GM12878 (cell line): Measurements from ENCODE around the gene NRXN3. TPM values are rescaled to one million over a fixed set of nuclear protein-coding genes. Genes with fewer than 3 reads are reported as not detected.

Source experiments
- ATAC-seq: fragments of 200-7000 bp; cut with Tn5 transposase; 3 replicates; pipeline ENCODE4 v1.9.1; 2020; ENCODE audit warnings: mild to moderate bottlenecking, moderate library complexity
- BruUV-seq: library from RNA; stranded (reverse); fragments of 400-500 nt; replicated peaks from 2 replicates; lab custom pipeline; 2021; lab: Mats Ljungman, UMichigan
- CTCF ChIA-PET: fragments of 300-600 bp; sonication (Branson Sonifier 250); formaldehyde crosslinking; extraction: SDS; loops from one replicate; lab custom pipeline; 2021; ENCODE audit warnings: inconsistent platforms; lab: Yijun Ruan, JAX
- POLR2A ChIA-PET: fragments of 350-600 bp; formaldehyde crosslinking; extraction: SDS; loops from one replicate; lab custom pipeline; 2021; ENCODE audit warnings: inconsistent platforms; lab: Charles Lee
- RAD21 ChIA-PET: fragments of 300-600 bp; sonication (Branson Sonifier 250); formaldehyde crosslinking; loops from one replicate; lab custom pipeline; 2023; ENCODE audit warnings: antibody characterized with exemption; ENCODE audit not compliant: unreplicated experiment; lab: Charles Lee
- SMC1A ChIA-PET: fragments of 300-600 bp; sonication (Branson Sonifier 250); formaldehyde crosslinking; loops from one replicate; lab custom pipeline; 2023; ENCODE audit not compliant: unreplicated experiment, uncharacterized antibody; lab: Charles Lee
- DNase-seq: peaks from one replicate; pipeline ENCODE4 v3.0.0-alpha.2; 2011; ENCODE audit warnings: low read depth, low spot score
- FAIRE-seq: peaks from 3 replicates; lab custom pipeline; 2011; peaks lifted over from hg19 to GRCh38; lab: Jason Lieb, UNC
- H2AFZ ChIP-seq: 2 replicates; pipeline ENCODE4 v1.6.0; 2011; ENCODE audit warnings: low read depth, low read length, control low read depth; ENCODE audit not compliant: control insufficient read depth
- H3K27ac ChIP-seq: 2 replicates; pipeline ENCODE4 v1.5.1; 2011; ENCODE audit warnings: control low read depth; ENCODE audit not compliant: control insufficient read depth, insufficient read depth
- H3K27me3 ChIP-seq, 2 experiments: replicated peaks in 1 of 2; 2 replicates each; pipeline versions ENCODE4 v1.6.0 to v1.6.1; 2011; ENCODE audit warnings: low read length in 1 of 2; ENCODE audit not compliant: control insufficient read depth in 2 of 2, insufficient read depth in 2 of 2
- H3K36me3 ChIP-seq, 2 experiments: 2 replicates each; pipeline ENCODE4 v1.5.1; 2011; ENCODE audit warnings: low read length in 1 of 2; ENCODE audit not compliant: control insufficient read depth in 2 of 2, insufficient read depth in 2 of 2
- H3K4me1 ChIP-seq: 2 replicates; pipeline ENCODE4 v1.6.1; 2011; ENCODE audit warnings: mild to moderate bottlenecking, low read length, moderate library complexity, mixed read lengths; ENCODE audit not compliant: control insufficient read depth, insufficient read depth
- H3K4me2 ChIP-seq: 2 replicates; pipeline ENCODE4 v1.6.0; 2011; ENCODE audit warnings: control low read depth; ENCODE audit not compliant: control insufficient read depth, insufficient read depth
- H3K4me3 ChIP-seq: fragments of 200-600 bp; sonication (generic); 2 replicates; pipeline ENCODE4 v1.5.1; 2016
- H3K79me2 ChIP-seq: 2 replicates; pipeline ENCODE4 v1.6.0; 2011; ENCODE audit warnings: low read length; ENCODE audit not compliant: control insufficient read depth, insufficient read depth
- H3K9ac ChIP-seq: 2 replicates; pipeline ENCODE4 v1.8.0; 2011; ENCODE audit warnings: low read length, control low read depth, mixed read lengths; ENCODE audit not compliant: control insufficient read depth, insufficient read depth
- H3K9me3 ChIP-seq: replicated peaks from 3 replicates; pipeline ENCODE4 v1.5.1; 2011; ENCODE audit warnings: mild to moderate bottlenecking, low read length; ENCODE audit not compliant: control insufficient read depth, insufficient read depth
- H4K20me1 ChIP-seq: 2 replicates; pipeline ENCODE4 v1.6.0; 2011; ENCODE audit not compliant: control insufficient read depth, insufficient read depth
- BACH1 ChIP-seq: fragments of 450-650 bp; IDR thresholded peaks from 2 replicates; pipeline ENCODE4 v1.6.1; 2017; ENCODE audit warnings: mild to moderate bottlenecking, borderline replicate concordance
- GABPA ChIP-seq: IDR thresholded peaks from 2 replicates; pipeline ENCODE4 v1.6.1; 2014; ENCODE audit warnings: antibody characterized with exemption, low read depth, mild to moderate bottlenecking, inconsistent platforms
- JUND ChIP-seq: IDR thresholded peaks from 2 replicates; pipeline ENCODE4 v1.6.1; 2012; ENCODE audit warnings: low read depth, mild to moderate bottlenecking, low read length, improper control_type of control experiment, moderate library complexity
- PAX8 ChIP-seq: fragments of 450-650 bp; IDR thresholded peaks from 2 replicates; pipeline ENCODE4 v1.6.1; 2017; ENCODE audit warnings: mild to moderate bottlenecking, moderate library complexity
- RAD21 ChIP-seq: IDR thresholded peaks from 2 replicates; pipeline ENCODE4 v1.6.1; 2011; ENCODE audit warnings: mild to moderate bottlenecking, low read depth, low read length, moderate library complexity; ENCODE audit not compliant: insufficient read depth
- SUPT20H ChIP-seq: IDR thresholded peaks from 2 replicates; pipeline ENCODE4 v1.6.1; 2011; ENCODE audit warnings: low read depth, mild to moderate bottlenecking, low read length, moderate library complexity, borderline replicate concordance; ENCODE audit not compliant: control insufficient read depth
- TARDBP ChIP-seq: IDR thresholded peaks from 2 replicates; pipeline ENCODE4 v1.6.1; 2016; ENCODE audit warnings: borderline replicate concordance
- ZBED1 ChIP-seq: IDR thresholded peaks from 2 replicates; pipeline ENCODE4 v1.6.1; 2016; ENCODE audit warnings: borderline replicate concordance
- ZSCAN29 ChIP-seq: fragments of 450-650 bp; IDR thresholded peaks from 2 replicates; pipeline ENCODE4 v1.6.1; 2017; ENCODE audit warnings: mild to moderate bottlenecking, moderate library complexity
- WGBS: methylation state at CpG from one replicate; pipeline ENCODE4 v1.1.6; 2016; ENCODE audit warnings: low lambda C conversion rate; ENCODE audit not compliant: insufficient replicate concordance, insufficient coverage; ENCODE audit errors: missing lambda C conversion rate; 5-methylcytosine and 5-hydroxymethylcytosine counted together
- in situ Hi-C: fragments of 300-500 bp; cut with MboI; formaldehyde crosslinking; loops from 9 replicates; pipeline ENCODE4 v1.14.3; 2018; ENCODE audit warnings: mixed read lengths
- intact Hi-C: fragments of 100-400 bp; cut with micrococcal nuclease; formaldehyde crosslinking; loops from one replicate; pipeline ENCODE4 v1.14.2; 2022; ENCODE audit not compliant: unreplicated experiment
- polyA plus RNA-seq, 11 experiments: library from polyadenylated mRNA; depleted of rRNA in 4 of 11; unstranded in 6 of 11; stranded (reverse) in 5 of 11; fragments of >200 nt; fragmentation: Nextera tagmentation in 4 of 11; fragmentation: Illumina TruSeq in 1 of 11; extraction: Ambion mirVana in 4 of 11; extraction: Trizol in 1 of 11; gene quantifications; 1 replicate in 1 of 11; 2 replicates in 10 of 11; pipeline versions ENCODE4 v1.2.1 to v1.2.3, GENCODE V29; 2011 to 2016; ENCODE audit warnings: inconsistent platforms in 2 of 11, missing spikeins in 2 of 11, low read depth in 1 of 11
- total RNA-seq, 4 experiments: library from RNA; depleted of rRNA in 3 of 4; stranded (reverse); fragments of >200 nt in 3 of 4; fragmentation: Illumina TruSeq in 1 of 4; extraction: Trizol in 1 of 4; gene quantifications; 2 replicates each; pipeline versions ENCODE4 v1.2.1 to v1.2.3, GENCODE V29; 2013 to 2021
- TF ChIP-seq, protein P1 (sequence below): IDR thresholded peaks from 2 replicates; pipeline ENCODE4 v1.6.1; 2011; ENCODE audit warnings: low read depth, low read length, improper control_type of control experiment, borderline replicate concordance
- TF ChIP-seq, protein P2 (sequence below): fragments of 450-650 bp; IDR thresholded peaks from 2 replicates; pipeline ENCODE4 v1.6.1; 2016; ENCODE audit warnings: mild to moderate bottlenecking, moderate library complexity, borderline replicate concordance
- TF ChIP-seq, protein P3 (sequence below): IDR thresholded peaks from 2 replicates; pipeline ENCODE4 v1.6.1; 2012; ENCODE audit warnings: low read length, inconsistent platforms
- TF ChIP-seq, protein P4 (sequence below), 3 experiments: IDR thresholded peaks in 2 of 3; conservative IDR thresholded peaks in 1 of 3; 2 replicates each; pipeline ENCODE4 v1.5.1; 2011; ENCODE audit warnings: low read depth in 3 of 3, low read length in 3 of 3, mild to moderate bottlenecking in 3 of 3, control low read depth in 2 of 3, moderate library complexity in 2 of 3, inconsistent platforms in 1 of 3, mixed read lengths in 1 of 3; ENCODE audit not compliant: control insufficient read depth in 2 of 3, insufficient read depth in 1 of 3; ENCODE audit errors: extremely low read depth in 1 of 3

Gene NRXN3
- total and polyA plus RNA-seq, 10 of the 15 experiments (the other 5 are each of a cell fraction or from before 2014, with no cell fraction given), result 0.52 to 3.3 (median 1.4) TPM

DNA sequence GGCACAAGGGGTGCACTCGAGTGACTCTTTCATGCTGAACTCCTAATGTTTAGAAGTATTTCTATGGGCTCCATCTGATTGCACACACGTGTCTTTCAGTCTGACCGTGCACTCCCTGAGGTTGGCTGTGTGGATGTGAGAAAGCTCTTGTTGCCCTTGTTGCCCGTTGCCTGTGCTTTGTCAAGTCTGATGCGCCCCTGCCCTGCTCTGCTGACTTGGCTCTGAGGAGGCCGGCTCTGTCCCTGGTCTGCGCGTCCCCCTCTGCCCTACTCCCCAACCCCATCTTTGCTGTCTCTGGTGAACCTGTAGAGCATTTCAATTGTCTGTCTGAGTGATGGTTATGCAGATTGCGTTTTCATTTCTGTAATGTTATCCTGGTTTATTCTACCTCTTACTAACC is 802.3 kb downstream of the NRXN3 start (continued):
- TF ChIP-seq, protein P1, sequence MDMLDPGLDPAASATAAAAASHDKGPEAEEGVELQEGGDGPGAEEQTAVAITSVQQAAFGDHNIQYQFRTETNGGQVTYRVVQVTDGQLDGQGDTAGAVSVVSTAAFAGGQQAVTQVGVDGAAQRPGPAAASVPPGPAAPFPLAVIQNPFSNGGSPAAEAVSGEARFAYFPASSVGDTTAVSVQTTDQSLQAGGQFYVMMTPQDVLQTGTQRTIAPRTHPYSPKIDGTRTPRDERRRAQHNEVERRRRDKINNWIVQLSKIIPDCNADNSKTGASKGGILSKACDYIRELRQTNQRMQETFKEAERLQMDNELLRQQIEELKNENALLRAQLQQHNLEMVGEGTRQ, result no peak
- no peak for TF ChIP-seq ZBED1
- TF ChIP-seq PAX8, result no peak
- no peak for TF ChIP-seq SUPT20H

DNA sequence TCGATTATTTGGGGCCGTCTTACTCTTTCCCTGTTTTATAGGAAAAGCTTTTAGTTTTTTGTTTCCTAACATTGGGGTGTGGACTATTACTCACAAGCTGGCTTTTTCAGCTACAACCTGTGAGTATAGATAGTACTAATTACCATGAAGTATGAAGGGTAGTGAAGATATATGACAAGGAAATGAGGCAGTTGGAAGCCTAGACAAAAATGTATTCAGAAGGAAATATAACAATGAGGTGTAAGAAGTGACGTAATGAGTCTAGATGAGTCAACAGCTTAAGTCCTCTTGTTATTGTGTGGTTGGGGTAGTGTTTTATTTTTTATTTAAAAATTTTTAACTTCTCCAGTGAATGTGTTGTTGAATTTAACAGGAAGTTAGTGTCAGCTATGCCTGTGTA is 804.5 kb downstream of the NRXN3 start:
- DNase-seq (no peak), FAIRE-seq (no peak), ATAC-seq (no peak)
- Histone ChIP-seq H3K36me3 (no peaks in the 10 kb centered on the region), H3K4me2 (no peak overlapping the region), H2AFZ (no peak overlapping the region), H3K27ac (no peak overlapping the region), H3K9me3 (no peaks in the 10 kb centered on the region; the same call in 1 of the 3 replicates), H3K79me2 (no peaks in the 10 kb centered on the region), H3K4me1 (no peaks in the 10 kb centered on the region; the same call in 1 of the 2 replicates), H4K20me1 (no peaks in the 10 kb centered on the region), H3K4me3 (no peak overlapping the region), H3K27me3 (no peaks in the 10 kb centered on the region), H3K9ac (no peak overlapping the region)
- in situ Hi-C loops (no loop called here), intact Hi-C loops (no loop called here)
- POLR2A ChIA-PET, result no interaction called here
- 76% methylated on average over 3 of the region's 3 CpGs for WGBS
- BruUV-seq, result no TSS peak
- RAD21 ChIA-PET, result no interaction called here
- CTCF ChIA-PET, result interaction anchor here (0.5 to 2.3 kb wide), 3 partner anchors 15 to 71 kb away, joined by 3 to 20 read pairs (median 3); no protein-coding TSS in a partner anchor
- SMC1A ChIA-PET, result interaction anchor here (0.6 kb wide), 1 partner anchor 36 kb away, joined by 3 read pairs; no protein-coding TSS in a partner anchor
- no peak for TF ChIP-seq BACH1
- no peak for TF ChIP-seq RAD21
- TF ChIP-seq GABPA, result no peak
- no peak for TF ChIP-seq JUND
- TF ChIP-seq, protein P2, sequence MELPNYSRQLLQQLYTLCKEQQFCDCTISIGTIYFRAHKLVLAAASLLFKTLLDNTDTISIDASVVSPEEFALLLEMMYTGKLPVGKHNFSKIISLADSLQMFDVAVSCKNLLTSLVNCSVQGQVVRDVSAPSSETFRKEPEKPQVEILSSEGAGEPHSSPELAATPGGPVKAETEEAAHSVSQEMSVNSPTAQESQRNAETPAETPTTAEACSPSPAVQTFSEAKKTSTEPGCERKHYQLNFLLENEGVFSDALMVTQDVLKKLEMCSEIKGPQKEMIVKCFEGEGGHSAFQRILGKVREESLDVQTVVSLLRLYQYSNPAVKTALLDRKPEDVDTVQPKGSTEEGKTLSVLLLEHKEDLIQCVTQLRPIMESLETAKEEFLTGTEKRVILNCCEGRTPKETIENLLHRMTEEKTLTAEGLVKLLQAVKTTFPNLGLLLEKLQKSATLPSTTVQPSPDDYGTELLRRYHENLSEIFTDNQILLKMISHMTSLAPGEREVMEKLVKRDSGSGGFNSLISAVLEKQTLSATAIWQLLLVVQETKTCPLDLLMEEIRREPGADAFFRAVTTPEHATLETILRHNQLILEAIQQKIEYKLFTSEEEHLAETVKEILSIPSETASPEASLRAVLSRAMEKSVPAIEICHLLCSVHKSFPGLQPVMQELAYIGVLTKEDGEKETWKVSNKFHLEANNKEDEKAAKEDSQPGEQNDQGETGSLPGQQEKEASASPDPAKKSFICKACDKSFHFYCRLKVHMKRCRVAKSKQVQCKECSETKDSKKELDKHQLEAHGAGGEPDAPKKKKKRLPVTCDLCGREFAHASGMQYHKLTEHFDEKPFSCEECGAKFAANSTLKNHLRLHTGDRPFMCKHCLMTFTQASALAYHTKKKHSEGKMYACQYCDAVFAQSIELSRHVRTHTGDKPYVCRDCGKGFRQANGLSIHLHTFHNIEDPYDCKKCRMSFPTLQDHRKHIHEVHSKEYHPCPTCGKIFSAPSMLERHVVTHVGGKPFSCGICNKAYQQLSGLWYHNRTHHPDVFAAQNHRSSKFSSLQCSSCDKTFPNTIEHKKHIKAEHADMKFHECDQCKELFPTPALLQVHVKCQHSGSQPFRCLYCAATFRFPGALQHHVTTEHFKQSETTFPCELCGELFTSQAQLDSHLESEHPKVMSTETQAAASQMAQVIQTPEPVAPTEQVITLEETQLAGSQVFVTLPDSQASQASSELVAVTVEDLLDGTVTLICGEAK, result no peak
- TF ChIP-seq, protein P3, sequence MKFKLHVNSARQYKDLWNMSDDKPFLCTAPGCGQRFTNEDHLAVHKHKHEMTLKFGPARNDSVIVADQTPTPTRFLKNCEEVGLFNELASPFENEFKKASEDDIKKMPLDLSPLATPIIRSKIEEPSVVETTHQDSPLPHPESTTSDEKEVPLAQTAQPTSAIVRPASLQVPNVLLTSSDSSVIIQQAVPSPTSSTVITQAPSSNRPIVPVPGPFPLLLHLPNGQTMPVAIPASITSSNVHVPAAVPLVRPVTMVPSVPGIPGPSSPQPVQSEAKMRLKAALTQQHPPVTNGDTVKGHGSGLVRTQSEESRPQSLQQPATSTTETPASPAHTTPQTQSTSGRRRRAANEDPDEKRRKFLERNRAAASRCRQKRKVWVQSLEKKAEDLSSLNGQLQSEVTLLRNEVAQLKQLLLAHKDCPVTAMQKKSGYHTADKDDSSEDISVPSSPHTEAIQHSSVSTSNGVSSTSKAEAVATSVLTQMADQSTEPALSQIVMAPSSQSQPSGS, result no peak
- no peak for TF ChIP-seq TARDBP
- no peak for TF ChIP-seq ZSCAN29
- TF ChIP-seq, protein P4, sequence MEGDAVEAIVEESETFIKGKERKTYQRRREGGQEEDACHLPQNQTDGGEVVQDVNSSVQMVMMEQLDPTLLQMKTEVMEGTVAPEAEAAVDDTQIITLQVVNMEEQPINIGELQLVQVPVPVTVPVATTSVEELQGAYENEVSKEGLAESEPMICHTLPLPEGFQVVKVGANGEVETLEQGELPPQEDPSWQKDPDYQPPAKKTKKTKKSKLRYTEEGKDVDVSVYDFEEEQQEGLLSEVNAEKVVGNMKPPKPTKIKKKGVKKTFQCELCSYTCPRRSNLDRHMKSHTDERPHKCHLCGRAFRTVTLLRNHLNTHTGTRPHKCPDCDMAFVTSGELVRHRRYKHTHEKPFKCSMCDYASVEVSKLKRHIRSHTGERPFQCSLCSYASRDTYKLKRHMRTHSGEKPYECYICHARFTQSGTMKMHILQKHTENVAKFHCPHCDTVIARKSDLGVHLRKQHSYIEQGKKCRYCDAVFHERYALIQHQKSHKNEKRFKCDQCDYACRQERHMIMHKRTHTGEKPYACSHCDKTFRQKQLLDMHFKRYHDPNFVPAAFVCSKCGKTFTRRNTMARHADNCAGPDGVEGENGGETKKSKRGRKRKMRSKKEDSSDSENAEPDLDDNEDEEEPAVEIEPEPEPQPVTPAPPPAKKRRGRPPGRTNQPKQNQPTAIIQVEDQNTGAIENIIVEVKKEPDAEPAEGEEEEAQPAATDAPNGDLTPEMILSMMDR (IDR thresholded peaks at IDR 0.05 in 2 of 3, conservative IDR thresholded peaks at IDR 0.05 in 1 of 3; ENCODE audit: control insufficient read depth in 2 of 3, extremely low read depth in 1 of 3, insufficient read depth in 1 of 3, low read depth in 3 of 3, low read length in 3 of 3), result no peak
